ENCODE results near the gene STAT3. TPM values are rescaled to one million over a fixed set of nuclear protein-coding genes. Genes with fewer than 3 reads are reported as not detected.

STAT3 gene
- total RNA-seq, 1 donor = 206 TPM

- DNase-seq (ENCODE audit: insufficient read length, low spot score, missing footprints) = no peak
- Histone ChIP-seq H2AFZ (ENCODE audit: low read length) (no peak overlapping the region), H3K36me3 (ENCODE audit: insufficient read depth, low read length) (no peaks in the 10 kb centered on the region), H3K4me3 (ENCODE audit: insufficient read depth, low read length) (no peak overlapping the region), H3K27ac (ENCODE audit: low read depth, low read length) (no peak overlapping the region), H3K9me3 (ENCODE audit: low read depth, low read length) (no peaks in the 10 kb centered on the region), H3K27me3 (ENCODE audit: insufficient read depth, low read length) (no peaks in the 10 kb centered on the region), H3K4me2 (ENCODE audit: insufficient read depth, low read length) (no peak overlapping the region), H3K79me2 (ENCODE audit: insufficient read depth, low read length) (peaks cover 58% of the 10 kb centered on the region), H4K20me1 (ENCODE audit: insufficient read depth, low read length) (peaks cover 28% of the 10 kb centered on the region), H3K4me1 (ENCODE audit: insufficient read depth, low read length) (peaks cover 12% of the 10 kb centered on the region)
- TF ChIP-seq CTCF (IDR thresholded peaks at IDR 0.05; ENCODE audit: extremely low read depth, low read depth, low read length) = no peak
Observed at GRCh38 chr17:42273474-42274252, 114.6 kb downstream of the STAT3 start.

GRCh38 chr17:42272162-42272907 lies 115.9 kb downstream of the STAT3 start:
- Histone ChIP-seq H3K4me2 (ENCODE audit: insufficient read depth, low read length) (no peak overlapping the region), H3K27ac (ENCODE audit: low read depth, low read length) (no peak overlapping the region), H2AFZ (ENCODE audit: low read length) (no peak overlapping the region), H3K36me3 (ENCODE audit: insufficient read depth, low read length) (no peaks in the 10 kb centered on the region), H3K4me3 (ENCODE audit: insufficient read depth, low read length) (no peak overlapping the region), H4K20me1 (ENCODE audit: insufficient read depth, low read length) (peaks cover 28% of the 10 kb centered on the region), H3K4me1 (ENCODE audit: insufficient read depth, low read length) (peaks cover 11% of the 10 kb centered on the region), H3K79me2 (ENCODE audit: insufficient read depth, low read length) (peaks cover 65% of the 10 kb centered on the region), H3K9me3 (ENCODE audit: low read depth, low read length) (no peaks in the 10 kb centered on the region), H3K27me3 (ENCODE audit: insufficient read depth, low read length) (no peaks in the 10 kb centered on the region)
- DNase-seq (ENCODE audit: insufficient read length, low spot score, missing footprints) = no peak
- no peak for TF ChIP-seq CTCF (IDR thresholded peaks at IDR 0.05; ENCODE audit: extremely low read depth, low read depth, low read length)

- Histone ChIP-seq H2AFZ (ENCODE audit: low read length) (no peak overlapping the region), H3K4me1 (ENCODE audit: insufficient read depth, low read length) (peaks cover 7% of the 10 kb centered on the region), H3K36me3 (ENCODE audit: insufficient read depth, low read length) (no peaks in the 10 kb centered on the region), H3K9me3 (ENCODE audit: low read depth, low read length) (no peaks in the 10 kb centered on the region), H3K4me3 (ENCODE audit: insufficient read depth, low read length) (no peak overlapping the region), H3K27me3 (ENCODE audit: insufficient read depth, low read length) (no peaks in the 10 kb centered on the region), H3K79me2 (ENCODE audit: insufficient read depth, low read length) (peaks cover 70% of the 10 kb centered on the region), H3K27ac (ENCODE audit: low read depth, low read length) (no peak overlapping the region), H3K4me2 (ENCODE audit: insufficient read depth, low read length) (no peak overlapping the region), H4K20me1 (ENCODE audit: insufficient read depth, low read length) (peaks cover 28% of the 10 kb centered on the region)
- no peak for DNase-seq (ENCODE audit: insufficient read length, low spot score, missing footprints)
- TF ChIP-seq CTCF (IDR thresholded peaks at IDR 0.05; ENCODE audit: extremely low read depth, low read depth, low read length) = no peak
Observed at GRCh38 chr17:42271779-42272035, 116.5 kb downstream of the STAT3 start.

- Histone ChIP-seq H3K36me3 (ENCODE audit: insufficient read depth, low read length) (no peaks in the 10 kb centered on the region), H4K20me1 (ENCODE audit: insufficient read depth, low read length) (peaks cover 28% of the 10 kb centered on the region), H3K79me2 (ENCODE audit: insufficient read depth, low read length) (peaks cover 73% of the 10 kb centered on the region), H3K4me2 (ENCODE audit: insufficient read depth, low read length) (no peak overlapping the region), H3K4me1 (ENCODE audit: insufficient read depth, low read length) (peaks cover 12% of the 10 kb centered on the region), H3K4me3 (ENCODE audit: insufficient read depth, low read length) (no peak overlapping the region), H3K27me3 (ENCODE audit: insufficient read depth, low read length) (no peaks in the 10 kb centered on the region), H2AFZ (ENCODE audit: low read length) (no peak overlapping the region), H3K9me3 (ENCODE audit: low read depth, low read length) (no peaks in the 10 kb centered on the region), H3K27ac (ENCODE audit: low read depth, low read length) (no peak overlapping the region)
- TF ChIP-seq CTCF (IDR thresholded peaks at IDR 0.05; ENCODE audit: extremely low read depth, low read depth, low read length) = no peak
- no peak for DNase-seq (ENCODE audit: insufficient read length, low spot score, missing footprints)
Observed at GRCh38 chr17:42271006-42271778, 117.0 kb downstream of the STAT3 start.

All from osteoblast (primary cell).